GM19025 (cell line): ENCODE results near the gene GSTT2.
"Not testable (repeated sequence)": the region's sequence is repeated elsewhere in the genome, so short reads cannot be mapped to it uniquely, and the experiment has no call there.

Experiments
- ATAC-seq: cut with Tn5 transposase; IDR thresholded peaks from one replicate; pipeline ENCODE4 v1.9.1; 2021; ENCODE audit warnings: mild to moderate bottlenecking, low read depth, moderate library complexity; ENCODE audit not compliant: unreplicated experiment

The GSTT2 gene

GRCh38 chr22:23971927-23972326 is 8.0 kb upstream of the GSTT2 start:
- ATAC-seq = not testable (repeated sequence)

DNA sequence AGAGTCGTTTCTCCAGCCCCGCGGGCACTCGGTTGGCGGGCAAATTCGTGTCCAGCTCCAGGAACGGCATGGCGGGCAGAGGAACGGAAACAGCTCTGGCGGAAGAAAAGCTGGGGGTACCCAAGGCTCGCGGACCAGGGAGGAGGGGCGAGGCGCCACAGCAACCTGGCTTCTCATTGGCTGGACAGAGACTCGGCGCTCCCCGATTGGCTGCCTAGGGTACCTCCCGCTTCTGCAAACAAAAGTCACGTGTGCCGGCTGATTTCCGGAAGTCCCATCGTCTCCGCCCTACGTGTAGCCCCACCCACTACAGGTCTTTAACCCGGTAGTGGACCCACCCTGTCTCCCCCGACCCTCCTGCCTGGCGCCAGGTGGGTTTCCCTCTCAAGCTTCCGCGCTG is 5.6 kb upstream of the GSTT2 start, which contains the start of gene DDT:
DDT (minus strand) TSS at position 97 of the 400 bp plus-strand sequence; CDS start at position 70, 27 bp downstream.
- peak; percentile 92 for ATAC-seq

- peak; percentile 16 for ATAC-seq
Measured at GRCh38 chr22:23974836-23975352, 5.0 kb upstream of the GSTT2 start.

GRCh38 chr22:23977304-23977703 is 2.6 kb upstream of the GSTT2 start:
- not testable (repeated sequence) for ATAC-seq

GRCh38 chr22:23980567-23980966 is 633 bp downstream of the GSTT2 start:
- not testable (repeated sequence) for ATAC-seq

- ATAC-seq = no peak
Measured at GRCh38 chr22:23984430-23984829, 4.5 kb downstream of the GSTT2 start.

DNA sequence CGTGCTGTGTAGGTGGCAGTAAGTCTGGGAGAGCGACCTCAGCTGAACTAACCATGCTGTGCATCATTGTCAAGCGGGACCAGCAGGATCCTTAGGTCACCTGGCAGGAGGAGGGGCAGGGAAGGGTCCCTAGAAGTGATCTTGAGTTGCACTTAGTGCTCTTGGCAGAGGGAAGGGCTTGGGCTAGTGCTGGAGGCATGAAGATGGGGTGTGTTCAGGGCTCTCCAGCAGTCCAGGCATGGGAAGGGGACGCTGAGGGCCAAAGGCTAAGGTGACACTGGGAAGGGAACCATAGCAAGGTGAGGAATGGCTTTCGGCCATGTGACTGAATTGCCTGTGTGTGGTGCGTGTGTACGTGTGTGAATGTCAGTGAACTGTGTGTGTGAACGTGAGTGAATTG is 6.2 kb downstream of the GSTT2 start:
- not testable (repeated sequence) for ATAC-seq

DNA sequence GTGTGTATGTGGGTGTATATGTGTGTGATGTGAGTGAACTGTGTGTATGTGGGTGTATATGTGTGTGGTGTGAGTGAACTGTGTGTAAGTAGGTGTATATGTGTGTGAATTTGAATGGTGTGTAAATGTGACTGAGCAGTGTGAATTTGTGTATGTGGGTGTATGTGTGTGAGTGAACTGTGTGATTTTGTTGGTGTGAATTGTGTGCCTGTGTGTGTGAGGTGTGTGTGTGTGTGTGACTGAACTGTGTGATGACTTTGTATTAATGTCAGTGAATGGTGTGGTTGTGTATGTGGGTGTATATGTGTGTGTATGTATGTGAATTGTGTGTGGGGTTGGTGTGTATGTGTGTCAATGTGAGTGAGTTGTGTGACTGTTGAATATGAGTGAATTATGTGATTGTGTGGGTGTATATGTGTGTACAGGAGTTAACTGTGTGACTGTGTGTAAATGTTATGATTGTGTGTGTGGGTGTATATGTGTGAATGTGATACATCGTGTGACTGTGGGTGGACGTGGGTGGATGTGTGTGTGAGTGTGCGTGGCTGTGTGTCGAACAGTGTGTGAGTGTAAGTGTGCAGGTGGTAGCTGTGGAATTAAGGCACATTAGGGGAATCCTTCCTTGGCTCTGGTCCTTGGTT is 6.7 kb downstream of the GSTT2 start:
- ATAC-seq = not testable (repeated sequence)

DNA sequence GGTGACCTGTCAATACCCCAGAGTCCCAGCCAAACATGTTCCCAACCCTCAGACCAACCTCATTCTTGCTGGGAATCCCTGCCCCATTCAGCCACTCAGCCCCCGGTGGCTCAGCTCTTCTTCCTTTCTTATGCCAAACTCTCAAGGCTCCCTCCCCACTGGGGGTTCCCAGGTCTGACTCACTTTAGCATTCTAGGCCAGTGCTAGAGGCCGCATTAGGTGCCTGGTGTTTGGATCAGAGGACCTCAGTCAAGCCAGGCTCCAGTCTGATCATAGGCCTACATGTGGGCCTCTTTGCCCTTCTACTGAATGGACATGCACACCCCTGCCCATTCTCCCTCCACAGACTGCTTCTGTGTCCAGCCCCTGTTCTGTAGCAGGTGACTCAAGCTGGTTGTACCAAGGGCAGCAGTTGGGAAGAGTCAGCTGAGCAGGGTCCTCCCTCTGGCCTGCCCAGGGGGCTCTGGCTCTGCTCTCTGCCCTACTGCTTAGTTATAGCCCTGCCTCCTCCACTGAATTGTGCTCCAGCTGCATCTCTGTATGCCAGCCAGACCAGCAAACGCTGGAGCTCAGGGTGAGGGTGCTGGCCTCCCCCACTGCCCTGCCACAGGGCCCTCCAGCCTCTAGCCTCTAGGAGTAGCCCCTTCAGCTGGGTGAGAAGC is 9.8 kb downstream of the GSTT2 start:
- ATAC-seq = not testable (repeated sequence)

DNA sequence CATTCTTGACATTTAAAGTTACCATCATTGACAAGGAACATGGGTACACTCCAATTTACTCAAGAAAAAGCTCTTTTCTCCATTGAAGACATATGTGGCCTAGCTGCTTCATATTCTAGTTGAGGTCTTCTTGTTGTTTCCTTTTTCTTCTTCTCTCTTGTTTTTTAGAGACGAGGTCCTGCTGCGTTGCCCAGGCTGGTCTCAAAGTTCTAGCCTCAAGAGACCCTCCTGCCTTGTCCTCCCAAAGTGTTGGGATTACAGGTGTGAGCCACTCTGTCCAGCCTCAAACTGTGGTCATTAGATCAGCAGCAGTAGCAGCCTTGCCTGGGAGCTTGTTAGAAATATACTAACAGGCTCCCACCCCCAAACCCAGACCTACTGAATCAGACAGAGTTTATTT is 13.1 kb downstream of the GSTT2 start:
- ATAC-seq = not testable (repeated sequence)

DNA sequence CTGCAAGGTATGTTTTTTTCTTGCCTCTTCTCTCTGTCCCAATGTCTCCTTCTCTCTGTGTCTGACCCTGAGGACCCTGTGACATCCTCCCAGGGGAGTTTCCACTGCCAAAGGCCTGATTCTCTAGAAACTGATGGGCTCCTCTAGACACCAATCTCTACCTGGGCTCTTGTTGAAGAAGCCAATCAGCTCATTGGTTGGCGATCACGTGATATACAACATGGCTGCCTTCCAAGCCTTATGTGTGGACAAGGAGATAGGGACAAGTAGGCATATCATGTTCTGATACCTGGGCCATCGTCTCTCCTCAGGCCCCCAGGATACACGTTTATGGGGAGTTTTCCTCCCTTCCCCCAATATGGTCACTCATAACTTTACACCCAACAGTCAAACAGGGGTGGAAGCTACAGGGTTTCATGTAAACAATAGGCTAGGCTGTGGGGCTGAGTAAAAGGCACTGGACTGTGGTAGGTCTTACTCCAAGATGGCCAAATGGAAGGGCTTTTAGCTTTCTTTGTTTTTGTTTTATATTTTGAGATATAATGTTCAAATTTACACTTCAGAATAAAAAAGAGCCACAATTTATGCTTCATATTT is 13.7 kb downstream of the GSTT2 start:
- ATAC-seq = not testable (repeated sequence)

- ATAC-seq = no peak
Measured at GRCh38 chr22:23997092-23997491, 17.2 kb downstream of the GSTT2 start.

DNA sequence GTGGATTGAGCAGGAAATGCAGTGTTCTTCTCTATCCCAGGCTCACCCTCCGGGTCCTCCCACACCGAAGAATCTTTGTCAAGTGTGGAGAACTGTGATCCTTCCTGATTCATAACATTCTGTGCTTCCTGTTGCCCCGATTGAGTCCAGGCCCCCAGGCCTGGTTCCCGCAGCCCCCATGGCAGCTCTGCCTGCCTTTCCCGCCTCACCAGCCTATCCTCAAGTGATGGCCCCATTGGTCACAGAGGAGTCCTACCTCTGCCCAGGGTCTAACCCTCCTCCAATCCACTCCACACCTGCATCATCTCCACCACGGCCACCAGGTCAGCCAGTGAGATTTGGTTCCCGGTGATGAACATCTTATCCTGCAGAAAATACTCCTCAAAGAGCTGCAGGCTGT is 19.8 kb downstream of the GSTT2 start:
- not testable (repeated sequence) for ATAC-seq

DNA sequence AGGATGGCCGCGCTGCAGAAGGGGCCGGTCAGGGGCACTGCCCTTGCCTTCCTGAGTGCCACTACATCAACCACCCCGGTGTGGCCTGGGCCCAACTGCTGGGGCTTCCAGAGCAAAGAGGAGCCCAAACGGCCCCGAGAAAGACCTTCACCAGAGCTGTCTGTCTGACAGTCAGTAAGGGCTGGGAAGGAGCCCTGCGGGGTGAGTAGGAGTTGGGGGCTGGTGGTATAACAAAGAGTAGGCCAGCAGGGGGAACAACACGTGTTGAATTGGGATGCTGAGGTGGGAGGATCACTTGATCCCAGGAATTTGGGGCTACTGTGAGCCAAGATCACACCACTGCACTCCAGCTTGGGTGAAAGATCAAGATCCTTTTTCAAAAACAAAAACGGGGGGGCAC is 21.4 kb downstream of the GSTT2 start:
- no peak for ATAC-seq

GRCh38 chr22:24002272-24002671 is 22.3 kb downstream of the GSTT2 start:
- ATAC-seq = no peak

DNA sequence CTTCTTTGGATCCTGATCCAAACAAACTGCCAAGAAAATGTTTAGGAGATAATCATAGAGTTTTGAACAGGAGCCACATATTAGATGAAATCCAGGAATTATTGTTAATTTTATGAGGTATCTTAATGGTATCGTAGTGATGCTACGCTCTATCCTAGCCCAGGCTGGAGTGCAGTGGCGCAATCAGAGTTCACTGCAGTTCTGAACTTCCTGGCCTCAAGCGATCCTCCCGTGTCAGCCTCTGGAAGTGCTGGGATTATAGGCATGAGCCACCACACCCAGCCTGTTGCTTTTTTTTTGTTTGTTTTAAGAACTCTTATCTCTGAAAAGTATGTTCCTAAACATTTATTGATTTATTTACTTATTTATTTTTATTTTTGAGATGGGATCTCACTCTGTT is 22.9 kb downstream of the GSTT2 start:
- ATAC-seq = no peak

DNA sequence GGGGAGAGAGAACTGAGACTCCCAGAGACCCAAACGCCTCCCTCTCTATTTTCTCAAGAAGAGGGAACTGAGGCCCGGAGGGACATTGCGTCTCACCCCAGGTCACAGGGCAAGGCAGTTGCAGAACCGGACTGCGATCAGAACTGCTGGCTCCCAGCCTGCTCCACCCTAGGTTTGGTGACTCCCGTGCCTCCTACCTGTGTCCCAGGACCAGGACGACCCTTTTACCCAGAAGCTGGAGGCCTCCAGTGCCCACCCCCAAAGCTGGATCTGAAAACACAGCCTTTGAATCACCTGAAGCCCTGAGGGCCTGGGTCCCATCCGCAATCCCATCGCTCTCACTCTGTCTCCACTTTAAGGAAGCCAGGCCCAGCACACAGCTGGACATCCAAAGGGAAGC is 24.0 kb downstream of the GSTT2 start:
- no peak for ATAC-seq

GRCh38 chr22:24005201-24005600 is 25.3 kb downstream of the GSTT2 start, which contains the start of gene GSTT4:
TSS of gene GSTT4 (minus strand) at chr22:24005453. CDS start at chr22:24005356, 97 bp downstream.
- no peak for ATAC-seq

DNA sequence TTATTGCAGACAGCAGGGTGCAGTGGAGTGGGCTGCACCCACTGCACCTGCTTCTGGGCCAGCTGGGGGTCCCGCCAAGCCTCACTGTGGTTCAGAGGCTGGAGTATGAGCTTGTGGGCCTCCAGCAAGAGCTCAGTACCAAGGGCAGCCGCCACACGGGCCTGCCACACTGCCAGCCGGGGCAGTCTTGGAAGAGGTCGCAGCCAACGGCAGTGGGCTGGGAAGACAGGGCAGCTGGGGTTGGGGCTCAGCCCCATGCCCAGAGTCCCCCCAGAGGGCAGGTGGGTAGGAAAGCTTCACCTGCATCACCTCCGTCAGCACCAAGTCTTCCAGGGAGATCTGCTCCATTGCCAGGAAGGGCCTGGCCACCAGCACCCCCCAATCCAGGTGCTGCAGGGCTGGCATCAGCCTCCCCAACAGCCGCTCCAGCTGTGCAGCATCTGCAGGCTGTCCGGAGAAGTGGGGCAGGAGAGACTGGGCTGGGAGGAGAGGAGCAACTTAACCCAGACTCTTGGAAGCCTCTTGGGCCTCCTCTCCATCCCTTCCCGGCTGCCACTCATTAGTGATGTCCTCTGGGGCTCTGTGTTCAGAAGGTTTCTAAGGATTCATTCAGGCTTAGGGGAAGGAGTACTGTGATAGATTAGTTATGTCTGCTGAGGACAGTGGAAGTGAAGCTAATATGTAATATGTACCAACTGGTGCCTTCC is 26.4 kb downstream of the GSTT2 start:
- ATAC-seq = no peak

DNA sequence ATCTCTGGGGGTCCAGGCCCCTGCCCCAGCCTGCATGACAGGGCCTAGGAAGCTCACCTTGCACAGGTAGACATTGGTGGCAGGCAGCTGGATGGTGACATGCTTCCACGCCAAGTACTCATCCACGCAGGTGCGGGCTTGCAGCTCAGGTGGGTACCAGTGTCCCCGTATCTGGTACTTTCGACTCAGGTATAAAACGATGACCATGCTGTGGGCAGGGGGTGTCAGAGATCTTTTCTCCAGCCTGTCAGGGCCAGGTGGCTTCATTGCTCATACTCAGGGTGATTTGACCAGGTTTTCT is 26.9 kb downstream of the GSTT2 start:
- ATAC-seq = no peak
